ENCODE data around the gene CUX1. TPM values are rescaled to one million over a fixed set of nuclear protein-coding genes. Genes with fewer than 3 reads are reported as not detected.

Gene CUX1
- polyA plus RNA-seq, 1 experiment, result 29.7 TPM

DNA sequence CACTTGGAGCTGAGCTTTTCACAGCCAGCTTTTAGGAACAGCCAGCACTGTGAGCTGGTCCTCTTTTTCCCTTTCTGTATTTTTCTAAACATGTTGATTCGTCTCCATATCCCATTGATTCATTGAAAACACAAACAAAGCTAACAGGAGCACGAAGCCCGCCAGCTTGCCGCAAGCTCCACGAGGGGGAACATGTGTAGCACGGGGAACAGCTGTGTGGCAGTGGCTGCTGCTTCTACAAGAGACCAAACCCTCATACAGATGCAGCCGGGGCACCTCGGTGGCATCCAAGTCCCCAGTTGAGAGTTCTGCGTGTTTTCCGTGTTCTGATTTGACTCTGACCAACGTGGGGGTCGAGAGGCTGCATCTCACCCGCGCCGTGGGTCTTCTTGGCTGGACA, 388.5 kb downstream of the CUX1 start:
- no peak for DNase-seq (ENCODE audit: low read depth, low spot score)
- no peaks in the 10 kb centered on the region for H3K27me3 ChIP-seq (ENCODE audit: control insufficient read depth, insufficient read depth, low read length)
- CTCF ChIA-PET, result no interaction called here
- POLR2A ChIA-PET, result no interaction called here
- no peak overlapping the region for H3K27ac ChIP-seq (ENCODE audit: low read depth, low read length)
- TF ChIP-seq, protein P1, sequence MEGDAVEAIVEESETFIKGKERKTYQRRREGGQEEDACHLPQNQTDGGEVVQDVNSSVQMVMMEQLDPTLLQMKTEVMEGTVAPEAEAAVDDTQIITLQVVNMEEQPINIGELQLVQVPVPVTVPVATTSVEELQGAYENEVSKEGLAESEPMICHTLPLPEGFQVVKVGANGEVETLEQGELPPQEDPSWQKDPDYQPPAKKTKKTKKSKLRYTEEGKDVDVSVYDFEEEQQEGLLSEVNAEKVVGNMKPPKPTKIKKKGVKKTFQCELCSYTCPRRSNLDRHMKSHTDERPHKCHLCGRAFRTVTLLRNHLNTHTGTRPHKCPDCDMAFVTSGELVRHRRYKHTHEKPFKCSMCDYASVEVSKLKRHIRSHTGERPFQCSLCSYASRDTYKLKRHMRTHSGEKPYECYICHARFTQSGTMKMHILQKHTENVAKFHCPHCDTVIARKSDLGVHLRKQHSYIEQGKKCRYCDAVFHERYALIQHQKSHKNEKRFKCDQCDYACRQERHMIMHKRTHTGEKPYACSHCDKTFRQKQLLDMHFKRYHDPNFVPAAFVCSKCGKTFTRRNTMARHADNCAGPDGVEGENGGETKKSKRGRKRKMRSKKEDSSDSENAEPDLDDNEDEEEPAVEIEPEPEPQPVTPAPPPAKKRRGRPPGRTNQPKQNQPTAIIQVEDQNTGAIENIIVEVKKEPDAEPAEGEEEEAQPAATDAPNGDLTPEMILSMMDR (IDR thresholded peaks at IDR 0.05; ENCODE audit: low read depth, low read length), result no peak
- H3K4me3 ChIP-seq (ENCODE audit: low read depth, low read length), result no peak overlapping the region
- no peaks in the 10 kb centered on the region for H3K9me3 ChIP-seq (ENCODE audit: control insufficient read depth, insufficient read depth, low read length)

DNA sequence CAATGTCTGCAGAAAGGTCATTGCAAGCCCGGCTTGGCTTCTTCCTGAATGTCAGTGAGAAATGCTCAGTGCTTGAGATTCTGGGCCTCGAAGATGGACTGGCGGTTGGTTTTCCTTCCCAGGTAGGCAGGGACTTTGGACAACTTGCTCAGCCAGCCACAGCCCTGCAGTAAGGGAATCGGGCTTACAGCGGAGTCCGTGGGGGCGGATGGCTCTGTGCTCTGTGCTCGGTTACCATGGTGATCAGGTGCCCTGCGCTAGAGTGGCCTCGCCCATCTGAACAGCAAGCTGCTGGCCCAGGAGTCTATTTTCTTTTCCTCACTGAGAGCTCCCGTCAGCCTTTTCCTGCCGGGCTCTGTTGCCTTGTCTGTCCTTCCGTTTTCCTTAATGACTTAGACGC, 391.4 kb downstream of the CUX1 start:
- H3K27ac ChIP-seq (ENCODE audit: low read depth, low read length), result peak overlapping the region; percentile 21
- no peaks in the 10 kb centered on the region; the same call in 1 of the 2 replicates for H3K9me3 ChIP-seq (ENCODE audit: control insufficient read depth, insufficient read depth, low read length)
- ChIA-PET CTCF (no interaction called here), POLR2A (no interaction called here)
- no peak overlapping the region for H3K4me3 ChIP-seq (ENCODE audit: low read depth, low read length)
- TF ChIP-seq, protein P1 (IDR thresholded peaks at IDR 0.05; ENCODE audit: low read depth, low read length), result no peak
- DNase-seq (ENCODE audit: low read depth, low spot score), result no peak
- no peaks in the 10 kb centered on the region for H3K27me3 ChIP-seq (ENCODE audit: control insufficient read depth, insufficient read depth, low read length)

DNA sequence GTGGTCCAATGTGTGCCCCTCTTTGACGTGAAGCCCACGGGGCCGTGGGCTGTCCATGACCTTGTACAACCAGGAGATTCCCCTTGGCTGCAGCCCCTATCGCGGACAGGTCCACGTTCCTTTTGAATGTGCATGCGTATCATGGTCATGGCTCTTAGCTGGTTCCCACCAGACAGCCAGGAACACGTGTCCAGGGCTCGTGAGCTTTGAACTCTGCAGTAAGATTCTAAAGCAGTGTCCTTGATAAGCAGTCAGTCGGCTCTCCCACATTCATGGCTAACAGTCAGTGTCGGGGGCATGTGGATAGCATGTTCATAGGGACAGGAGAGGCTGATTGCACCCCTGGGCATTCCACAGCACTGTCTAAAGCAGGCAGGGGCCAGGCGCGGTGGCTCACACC, 393.4 kb downstream of the CUX1 start:
- ChIA-PET CTCF (interaction anchor here (0.7 kb wide), 1 partner anchor 312 kb away, joined by 3 read pairs; no protein-coding TSS in a partner anchor), POLR2A (no interaction called here)
- TF ChIP-seq, protein P1 (IDR thresholded peaks at IDR 0.05; ENCODE audit: low read depth, low read length), result no peak
- no peak for DNase-seq (ENCODE audit: low read depth, low spot score)
- Histone ChIP-seq H3K9me3 (ENCODE audit: control insufficient read depth, insufficient read depth, low read length) (no peaks in the 10 kb centered on the region; the same call in 1 of the 2 replicates), H3K27me3 (ENCODE audit: control insufficient read depth, insufficient read depth, low read length) (no peaks in the 10 kb centered on the region), H3K4me3 (ENCODE audit: low read depth, low read length) (no peak overlapping the region), H3K27ac (ENCODE audit: low read depth, low read length) (no peak overlapping the region)

DNA sequence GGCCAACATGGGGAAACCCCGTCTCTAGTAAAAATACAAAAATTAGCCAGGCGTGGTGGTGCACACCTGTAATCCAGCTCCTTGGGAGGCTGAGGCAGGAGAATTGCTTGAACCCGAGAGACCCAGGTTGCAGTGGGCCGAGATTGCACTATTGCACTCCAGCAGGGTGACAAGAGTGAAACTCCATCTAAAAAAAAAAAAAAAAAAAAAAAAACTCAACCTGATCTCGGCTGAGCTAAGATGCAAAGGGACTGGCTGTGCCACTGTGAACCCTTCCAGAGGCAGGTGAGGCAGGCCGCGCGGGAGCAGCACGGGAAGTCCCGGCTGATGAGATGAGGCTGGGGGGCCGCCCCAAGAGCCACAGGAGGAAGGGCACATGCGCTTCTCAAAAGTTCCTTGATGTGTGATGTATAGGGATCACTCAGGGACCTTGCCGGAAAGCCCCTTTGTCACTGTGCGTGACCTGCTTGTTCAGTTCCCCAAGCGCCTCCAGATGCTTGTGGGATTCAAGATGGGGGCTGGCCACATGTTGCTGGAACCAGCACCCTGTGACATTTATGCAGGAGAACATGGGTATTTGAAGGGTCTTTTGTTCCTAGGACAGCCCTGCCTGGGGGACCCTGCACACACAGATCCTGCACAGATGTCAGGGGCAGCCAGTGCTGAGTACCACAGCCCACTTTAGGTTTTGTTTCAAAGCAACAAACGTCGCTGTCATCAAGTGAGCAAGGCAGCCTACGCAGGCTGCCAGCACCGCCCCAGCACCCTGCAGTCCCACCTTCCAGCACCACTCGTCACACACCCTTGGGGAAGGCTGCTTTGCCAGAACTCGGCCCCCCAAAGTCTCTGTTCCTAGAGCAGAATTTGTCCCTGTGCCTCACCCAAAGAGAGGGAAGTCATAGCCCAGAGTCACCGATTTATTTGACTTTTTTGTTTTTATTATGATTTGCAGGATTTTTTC, 394.4 kb downstream of the CUX1 start:
- CTCF ChIA-PET, result interaction anchor here (0.5 to 0.7 kb wide), 2 partner anchors 313 to 894 kb away, joined by 3 to 4 read pairs; no protein-coding TSS in a partner anchor
- Histone ChIP-seq H3K4me3 (ENCODE audit: low read depth, low read length) (no peak overlapping the region), H3K9me3 (ENCODE audit: control insufficient read depth, insufficient read depth, low read length) (no peaks in the 10 kb centered on the region; the same call in 1 of the 2 replicates), H3K27ac (ENCODE audit: low read depth, low read length) (no peak overlapping the region), H3K27me3 (ENCODE audit: control insufficient read depth, insufficient read depth, low read length) (no peaks in the 10 kb centered on the region)
- no peak for DNase-seq (ENCODE audit: low read depth, low spot score)
- TF ChIP-seq, protein P1 (IDR thresholded peaks at IDR 0.05; ENCODE audit: low read depth, low read length), result no peak
- POLR2A ChIA-PET, result no interaction called here

DNA sequence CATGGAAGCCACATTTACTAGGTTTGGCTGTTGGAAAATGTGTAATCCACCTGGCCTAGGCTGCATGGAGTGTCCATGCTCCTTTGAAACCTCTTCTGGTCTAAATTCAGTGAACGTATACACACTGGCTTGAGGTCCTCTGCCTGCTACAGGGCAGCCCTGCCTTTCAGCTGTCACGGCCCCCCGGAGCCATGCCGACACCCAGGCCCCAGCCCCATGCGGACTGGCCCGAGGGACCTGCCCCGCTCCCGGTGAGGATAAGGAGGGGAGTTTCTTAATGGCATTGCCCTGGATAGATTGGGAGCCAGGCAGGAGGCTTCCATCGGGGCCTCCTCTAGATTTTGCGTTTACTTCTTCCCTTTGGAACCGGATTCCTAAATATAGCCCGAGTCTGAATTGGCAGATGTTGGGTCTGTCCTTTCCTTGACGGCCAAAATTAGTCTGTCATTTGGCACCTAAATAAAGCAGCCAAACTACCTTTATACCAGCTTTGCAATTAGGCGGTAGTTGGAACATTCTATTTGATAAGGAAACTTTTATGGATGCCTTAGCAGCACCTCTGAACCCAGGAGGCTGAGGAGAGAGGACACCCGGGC, 397.1 kb downstream of the CUX1 start:
- Histone ChIP-seq H3K27me3 (ENCODE audit: control insufficient read depth, insufficient read depth, low read length) (no peaks in the 10 kb centered on the region), H3K27ac (ENCODE audit: low read depth, low read length) (no peak overlapping the region), H3K4me3 (ENCODE audit: low read depth, low read length) (no peak overlapping the region), H3K9me3 (ENCODE audit: control insufficient read depth, insufficient read depth, low read length) (no peaks in the 10 kb centered on the region; the same call in 1 of the 2 replicates)
- CTCF ChIA-PET, result no interaction called here
- TF ChIP-seq, protein P1 (IDR thresholded peaks at IDR 0.05; ENCODE audit: low read depth, low read length), result no peak
- POLR2A ChIA-PET, result interaction anchor here (0.6 kb wide), 1 partner anchor 177 kb away, joined by 7 read pairs; no protein-coding TSS in a partner anchor
- no peak for DNase-seq (ENCODE audit: low read depth, low spot score)

Data from AG04450 (cell line).